ENCODE results near the gene KAT2A. TPM values are rescaled to one million over a fixed set of nuclear protein-coding genes. Genes with fewer than 3 reads are reported as not detected.

The KAT2A gene
- total RNA-seq, 1 experiment from 2014 or later: 44.8 TPM

- ChIA-PET POLR2A (no interaction called here), CTCF (interaction anchor here (0.9 to 1.9 kb wide), 4 partner anchors 11 to 67 kb away, joined by 3 to 5 read pairs (median 3); partner anchors contain the start of gene KCNH4)
- Mint-ChIP-seq H3K27ac (no peak overlapping the region), H3K4me3 (no peak overlapping the region), H3K4me1 (0 out of 2 replicates have a peak, but pooled peaks cover 3% of the 10 kb centered on the region), H3K36me3 (no peaks in the 10 kb centered on the region), H3K27me3 (ENCODE audit: low read depth) (no peaks in the 10 kb centered on the region; the same call in 1 of the 2 replicates), H3K9me3 (no peaks in the 10 kb centered on the region)
- TF ChIP-seq TCF7 (CRISPR knock-in tag; IDR thresholded peaks at IDR 0.05; ENCODE audit: low read depth): no peak
- no peak for TF ChIP-seq ESRRA (CRISPR knock-in tag; IDR thresholded peaks at IDR 0.05; ENCODE audit: borderline replicate concordance)
- TF ChIP-seq TEAD4 (CRISPR knock-in tag; IDR thresholded peaks at IDR 0.05): no peak
- TF ChIP-seq SMAD4 (CRISPR knock-in tag; IDR thresholded peaks at IDR 0.05): no peak
- no peak for TF ChIP-seq PRDM15 (CRISPR knock-in tag; IDR thresholded peaks at IDR 0.05)
- TF ChIP-seq ARID4B (CRISPR knock-in tag; IDR thresholded peaks at IDR 0.05; ENCODE audit: borderline replicate concordance): no peak
- TF ChIP-seq ZNF396 (CRISPR knock-in tag; IDR thresholded peaks at IDR 0.05; ENCODE audit: borderline replicate concordance): no peak
- no peak for TF ChIP-seq RORB (CRISPR knock-in tag; IDR thresholded peaks at IDR 0.05)
- no peak for TF ChIP-seq NFE2L1 (CRISPR knock-in tag; IDR thresholded peaks at IDR 0.05)
- TF ChIP-seq IRF1 (CRISPR knock-in tag; IDR thresholded peaks at IDR 0.05): no peak
- TF ChIP-seq ZNF263 (CRISPR knock-in tag; IDR thresholded peaks at IDR 0.05; ENCODE audit: low read depth): no peak
- no peak for TF ChIP-seq KAT7 (CRISPR knock-in tag; IDR thresholded peaks at IDR 0.05; ENCODE audit: borderline replicate concordance)
- no peak for TF ChIP-seq OVOL2 (CRISPR knock-in tag; IDR thresholded peaks at IDR 0.05; ENCODE audit: borderline replicate concordance)
- TF ChIP-seq IRF2 (CRISPR knock-in tag; IDR thresholded peaks at IDR 0.05; ENCODE audit: borderline replicate concordance, low read depth): no peak
- no peak for TF ChIP-seq FOXP4 (CRISPR knock-in tag; IDR thresholded peaks at IDR 0.05)
- no peak for TF ChIP-seq ZNF512 (CRISPR knock-in tag; IDR thresholded peaks at IDR 0.05; ENCODE audit: borderline replicate concordance)
- no peak for TF ChIP-seq NR1H2 (CRISPR knock-in tag; IDR thresholded peaks at IDR 0.05)
- no peak for TF ChIP-seq E2F1 (CRISPR knock-in tag; IDR thresholded peaks at IDR 0.05)
- no peak for TF ChIP-seq ZNF425 (CRISPR knock-in tag; conservative IDR thresholded peaks at IDR 0.05)
- ATAC-seq: no peak
- no peak for DNase-seq (ENCODE audit: low spot score)
These were observed 46.6 kb upstream of the KAT2A start for GRCh38 chr17:42167807-42168206.
